Measurements from ENCODE around the gene AP2A2. TPM values are rescaled to one million over a fixed set of nuclear protein-coding genes. Genes with fewer than 3 reads are reported as not detected.

The AP2A2 gene
- total RNA-seq, 1 experiment from 2014 or later, result 62.0 TPM

GRCh38 chr11:1026641-1027482 lies 101.2 kb downstream of the AP2A2 start:
- H3K27ac ChIP-seq (ENCODE audit: low read depth, low read length, poor library complexity, severe bottlenecking), result no peak overlapping the region
- TF ChIP-seq CTCF (conservative IDR thresholded peaks at IDR 0.05; ENCODE audit: low read depth, low read length), result no peak
- TF ChIP-seq EZH2 (IDR thresholded peaks at IDR 0.05; ENCODE audit: borderline replicate concordance, low read depth, low read length, poor library complexity, severe bottlenecking), result no peak
- H3K36me3 ChIP-seq (ENCODE audit: insufficient read depth, low read length, poor library complexity, severe bottlenecking), result no peaks in the 10 kb centered on the region
- intact Hi-C loops (cut with micrococcal nuclease; ENCODE audit: unreplicated experiment), result no loop called here
- no peak overlapping the region for H3K4me3 ChIP-seq (ENCODE audit: low read depth, low read length, poor library complexity, severe bottlenecking)
- no peaks in the 10 kb centered on the region for H3K4me1 ChIP-seq (ENCODE audit: insufficient read depth, low read length, poor library complexity, severe bottlenecking)
- ChIA-PET CTCF (no interaction called here), POLR2A (ENCODE audit: low non-redundant PET) (no interaction called here)
- no peaks in the 10 kb centered on the region for H3K9me3 ChIP-seq (ENCODE audit: low read depth, low read length, poor library complexity, severe bottlenecking)
- no TSS peak for BruUV-seq (replicated peaks)
- H3K27me3 ChIP-seq (replicated peaks; ENCODE audit: insufficient read depth, low read depth, low read length, poor library complexity), result no peaks in the 10 kb centered on the region
- DNase-seq (ENCODE audit: low spot score), result no peak

- H3K27ac ChIP-seq (ENCODE audit: low read depth, low read length, poor library complexity, severe bottlenecking), result no peak overlapping the region
- H3K36me3 ChIP-seq (ENCODE audit: insufficient read depth, low read length, poor library complexity, severe bottlenecking), result no peaks in the 10 kb centered on the region
- intact Hi-C loops (cut with micrococcal nuclease; ENCODE audit: unreplicated experiment), result no loop called here
- CTCF ChIA-PET, result no interaction called here
- no TSS peak for BruUV-seq (replicated peaks)
- TF ChIP-seq EZH2 (IDR thresholded peaks at IDR 0.05; ENCODE audit: borderline replicate concordance, low read depth, low read length, poor library complexity, severe bottlenecking) (no peak), CTCF (conservative IDR thresholded peaks at IDR 0.05; ENCODE audit: low read depth, low read length) (no peak)
- POLR2A ChIA-PET (ENCODE audit: low non-redundant PET), result no interaction called here
- H3K9me3 ChIP-seq (ENCODE audit: low read depth, low read length, poor library complexity, severe bottlenecking), result no peaks in the 10 kb centered on the region
- H3K4me1 ChIP-seq (ENCODE audit: insufficient read depth, low read length, poor library complexity, severe bottlenecking), result no peaks in the 10 kb centered on the region
- H3K27me3 ChIP-seq (replicated peaks; ENCODE audit: insufficient read depth, low read depth, low read length, poor library complexity), result no peaks in the 10 kb centered on the region
- DNase-seq (ENCODE audit: low spot score), result no peak
- H3K4me3 ChIP-seq (ENCODE audit: low read depth, low read length, poor library complexity, severe bottlenecking), result no peak overlapping the region
Measured at GRCh38 chr11:1027483-1028290, 102.0 kb downstream of the AP2A2 start.

- TF ChIP-seq CTCF (conservative IDR thresholded peaks at IDR 0.05; ENCODE audit: low read depth, low read length) (no peak), EZH2 (IDR thresholded peaks at IDR 0.05; ENCODE audit: borderline replicate concordance, low read depth, low read length, poor library complexity, severe bottlenecking) (no peak)
- intact Hi-C loops (cut with micrococcal nuclease; ENCODE audit: unreplicated experiment), result no loop called here
- no TSS peak for BruUV-seq (replicated peaks)
- Histone ChIP-seq H3K9me3 (ENCODE audit: low read depth, low read length, poor library complexity, severe bottlenecking) (no peaks in the 10 kb centered on the region), H3K4me1 (ENCODE audit: insufficient read depth, low read length, poor library complexity, severe bottlenecking) (no peaks in the 10 kb centered on the region), H3K36me3 (ENCODE audit: insufficient read depth, low read length, poor library complexity, severe bottlenecking) (no peaks in the 10 kb centered on the region), H3K4me3 (ENCODE audit: low read depth, low read length, poor library complexity, severe bottlenecking) (no peak overlapping the region), H3K27ac (ENCODE audit: low read depth, low read length, poor library complexity, severe bottlenecking) (no peak overlapping the region), H3K27me3 (replicated peaks; ENCODE audit: insufficient read depth, low read depth, low read length, poor library complexity) (no peaks in the 10 kb centered on the region)
- POLR2A ChIA-PET (ENCODE audit: low non-redundant PET), result no interaction called here
- CTCF ChIA-PET, result no interaction called here
- DNase-seq (ENCODE audit: low spot score), result no peak
Measured at GRCh38 chr11:1028291-1028540, 102.5 kb downstream of the AP2A2 start.
